OCI-LY1 (cell line): ENCODE results near the gene RAPH1.

Source experiments
- H2AFZ ChIP-seq: fragments of 200-600 bp; sonication (generic), shearing (Covaris generic); 2 replicates; pipeline ENCODE4 v1.6.0; 2014; ENCODE audit warnings: antibody characterized with exemption, mild to moderate bottlenecking, low read length
- H3F3A ChIP-seq: fragments of 200-600 bp; sonication (generic), shearing (Covaris generic); 2 replicates; pipeline ENCODE4 v1.6.0; 2014; ENCODE audit warnings: mild to moderate bottlenecking, antibody characterized with exemption, low read length, moderate library complexity; ENCODE audit not compliant: insufficient read depth
- H3K27ac ChIP-seq: fragments of 200-600 bp; sonication (generic); 2 replicates; pipeline ENCODE4 v1.5.1; 2014; ENCODE audit warnings: low read length, mixed run types, mild to moderate bottlenecking, low read depth; ENCODE audit not compliant: poor library complexity, severe bottlenecking
- H3K27me3 ChIP-seq: fragments of 200-600 bp; sonication (generic); 2 replicates; pipeline ENCODE4 v1.6.0; 2014; ENCODE audit warnings: antibody characterized with exemption, mild to moderate bottlenecking, low read length, moderate library complexity; ENCODE audit not compliant: insufficient read depth
- H3K36me3 ChIP-seq: fragments of 200-600 bp; sonication (generic); 2 replicates; pipeline ENCODE4 v1.6.1; 2014; ENCODE audit warnings: mild to moderate bottlenecking, antibody characterized with exemption, low read length, moderate library complexity, mixed read lengths; ENCODE audit not compliant: insufficient read depth
- H3K4me1 ChIP-seq: fragments of 200-600 bp; sonication (generic); 2 replicates; pipeline ENCODE4 v1.5.1; 2014; ENCODE audit warnings: mild to moderate bottlenecking, low read length, moderate library complexity; ENCODE audit not compliant: insufficient read depth, severe bottlenecking
- H3K4me2 ChIP-seq: fragments of 200-600 bp; sonication (generic), shearing (Covaris generic); 2 replicates; pipeline ENCODE4 v1.6.1; 2014; ENCODE audit warnings: low read length
- H3K4me3 ChIP-seq: fragments of 200-600 bp; sonication (generic); 2 replicates; pipeline ENCODE4 v1.5.1; 2014; ENCODE audit warnings: low read length, low read depth, mild to moderate bottlenecking, mixed read lengths; ENCODE audit not compliant: poor library complexity, severe bottlenecking
- H3K79me2 ChIP-seq: fragments of 200-600 bp; shearing (Covaris generic); 2 replicates; pipeline ENCODE4 v1.6.1; 2016; ENCODE audit warnings: mixed run types, low read length, mixed read lengths; ENCODE audit not compliant: insufficient read depth
- H3K9ac ChIP-seq: fragments of 200-600 bp; sonication (generic), shearing (Covaris generic); 2 replicates; pipeline ENCODE4 v1.6.1; 2014; ENCODE audit warnings: mild to moderate bottlenecking, low read length, mixed read lengths
- H3K9me2 ChIP-seq: fragments of 200-600 bp; sonication (generic), shearing (Covaris generic); 2 replicates; pipeline ENCODE4 v1.6.1; 2014; ENCODE audit warnings: low read depth, mild to moderate bottlenecking, low read length, mixed read lengths
- H3K9me3 ChIP-seq: fragments of 200-600 bp; shearing (Covaris generic); 2 replicates; pipeline ENCODE4 v1.6.1; 2014; ENCODE audit warnings: low read length, mixed read lengths
- H4K20me1 ChIP-seq: fragments of 200-600 bp; sonication (generic), shearing (Covaris generic); 2 replicates; pipeline ENCODE4 v1.6.0; 2016; ENCODE audit warnings: mild to moderate bottlenecking, low read length; ENCODE audit not compliant: insufficient read depth
- EZH2 ChIP-seq: fragments of 200-600 bp; sonication (generic), shearing (Covaris generic); IDR thresholded peaks from 2 replicates; pipeline ENCODE4 v1.8.0; 2017; ENCODE audit warnings: borderline replicate concordance, mixed run types, mild to moderate bottlenecking, antibody characterized with exemption, low read length, moderate library complexity, mixed read lengths
- TF ChIP-seq, protein P1 (sequence below): fragments of 200-600 bp; sonication (generic), shearing (Covaris generic); IDR thresholded peaks from 2 replicates; pipeline ENCODE4 v1.5.1; 2017; ENCODE audit warnings: mild to moderate bottlenecking, antibody characterized with exemption, low read length, moderate library complexity, mixed read lengths

Gene RAPH1

GRCh38 chr2:203462308-203462707 is 72.8 kb downstream of the RAPH1 start:
- Histone ChIP-seq H3K36me3 (no peaks in the 10 kb centered on the region), H3K9me2 (no peaks in the 10 kb centered on the region), H3K9ac (no peak overlapping the region), H4K20me1 (no peaks in the 10 kb centered on the region), H3K4me3 (no peak overlapping the region), H3F3A (no peaks in the 10 kb centered on the region), H3K27me3 (no peaks in the 10 kb centered on the region; the same call in 1 of the 2 replicates), H3K27ac (no peak overlapping the region), H3K79me2 (no peaks in the 10 kb centered on the region), H2AFZ (no peak overlapping the region), H3K9me3 (no peaks in the 10 kb centered on the region), H3K4me1 (no peaks in the 10 kb centered on the region), H3K4me2 (no peak overlapping the region)
- TF ChIP-seq, protein P1, sequence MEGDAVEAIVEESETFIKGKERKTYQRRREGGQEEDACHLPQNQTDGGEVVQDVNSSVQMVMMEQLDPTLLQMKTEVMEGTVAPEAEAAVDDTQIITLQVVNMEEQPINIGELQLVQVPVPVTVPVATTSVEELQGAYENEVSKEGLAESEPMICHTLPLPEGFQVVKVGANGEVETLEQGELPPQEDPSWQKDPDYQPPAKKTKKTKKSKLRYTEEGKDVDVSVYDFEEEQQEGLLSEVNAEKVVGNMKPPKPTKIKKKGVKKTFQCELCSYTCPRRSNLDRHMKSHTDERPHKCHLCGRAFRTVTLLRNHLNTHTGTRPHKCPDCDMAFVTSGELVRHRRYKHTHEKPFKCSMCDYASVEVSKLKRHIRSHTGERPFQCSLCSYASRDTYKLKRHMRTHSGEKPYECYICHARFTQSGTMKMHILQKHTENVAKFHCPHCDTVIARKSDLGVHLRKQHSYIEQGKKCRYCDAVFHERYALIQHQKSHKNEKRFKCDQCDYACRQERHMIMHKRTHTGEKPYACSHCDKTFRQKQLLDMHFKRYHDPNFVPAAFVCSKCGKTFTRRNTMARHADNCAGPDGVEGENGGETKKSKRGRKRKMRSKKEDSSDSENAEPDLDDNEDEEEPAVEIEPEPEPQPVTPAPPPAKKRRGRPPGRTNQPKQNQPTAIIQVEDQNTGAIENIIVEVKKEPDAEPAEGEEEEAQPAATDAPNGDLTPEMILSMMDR = no peak
- no peak for TF ChIP-seq EZH2

- Histone ChIP-seq H3K27me3 (no peaks in the 10 kb centered on the region; the same call in 1 of the 2 replicates), H3K9ac (no peak overlapping the region), H3K36me3 (no peaks in the 10 kb centered on the region), H4K20me1 (no peaks in the 10 kb centered on the region), H3F3A (no peaks in the 10 kb centered on the region), H3K4me1 (no peaks in the 10 kb centered on the region), H3K9me3 (no peaks in the 10 kb centered on the region), H2AFZ (no peak overlapping the region), H3K4me3 (no peak overlapping the region), H3K79me2 (no peaks in the 10 kb centered on the region), H3K9me2 (no peaks in the 10 kb centered on the region), H3K27ac (no peak overlapping the region), H3K4me2 (no peak overlapping the region)
- no peak for TF ChIP-seq EZH2
- TF ChIP-seq, protein P1 = no peak
Observed at GRCh38 chr2:203461746-203462145, 73.4 kb downstream of the RAPH1 start.

GRCh38 chr2:203455209-203455608 is 79.9 kb downstream of the RAPH1 start:
- TF ChIP-seq EZH2 = no peak
- TF ChIP-seq, protein P1 = no peak

More at GRCh38 chr2:203455209-203455608, 79.9 kb downstream of the RAPH1 start:
- no peaks in the 10 kb centered on the region for H3F3A ChIP-seq
- H3K4me3 ChIP-seq = no peak overlapping the region
- H3K9ac ChIP-seq = no peak overlapping the region
- no peaks in the 10 kb centered on the region for H3K27me3 ChIP-seq
- H3K36me3 ChIP-seq = no peaks in the 10 kb centered on the region
- no peaks in the 10 kb centered on the region for H3K79me2 ChIP-seq
- H3K4me2 ChIP-seq = no peak overlapping the region
- no peaks in the 10 kb centered on the region for H3K9me2 ChIP-seq
- peaks cover 3% of the 10 kb centered on the region for H3K4me1 ChIP-seq
- H4K20me1 ChIP-seq = no peaks in the 10 kb centered on the region
- H3K9me3 ChIP-seq = no peaks in the 10 kb centered on the region
- H2AFZ ChIP-seq = no peak overlapping the region
- H3K27ac ChIP-seq = no peak overlapping the region
